Measurements from ENCODE around the gene GREM2. TPM values are rescaled to one million over a fixed set of nuclear protein-coding genes. Genes with fewer than 3 reads are reported as not detected.

The GREM2 gene
- total and polyA plus RNA-seq, 9 of the 15 experiments (the other 6 are each of a cell fraction or from before 2014, with no cell fraction given) = 0.01 to 0.07 (median 0.05) TPM; not detected in 5

- TF ChIP-seq U2AF1 (optimal IDR thresholded peaks at IDR 0.05; ENCODE audit: low read depth, low read length) (no peak), JUND (IDR thresholded peaks at IDR 0.05; ENCODE audit: borderline replicate concordance, low read depth, low read length) (no peak), JUND (tag; IDR thresholded peaks at IDR 0.05; ENCODE audit: borderline replicate concordance, low read depth, low read length) (no peak)
These were observed 125.3 kb downstream of the GREM2 start (continued) for GRCh38 chr1:240486611-240487010.

GRCh38 chr1:240484804-240485443 is 127.0 kb downstream of the GREM2 start:
- ATAC-seq (peak; percentile 35; the same call in 1 of the 3 replicates), DNase-seq (ENCODE audit: extremely low read depth in 1 of 4, low spot score in 3 of 4) (no peak), FAIRE-seq (no peak)
- Histone ChIP-seq H3K79me2 (ENCODE audit: control insufficient read depth, insufficient read depth, low read length) (no peaks in the 10 kb centered on the region), H3K27ac (ENCODE audit: extremely low read depth, low read depth, low read length) (no peak overlapping the region), H3K9me3 (replicated peaks; ENCODE audit: control insufficient read depth, insufficient read depth, low read depth, low read length) (no peaks in the 10 kb centered on the region), H3K9ac (ENCODE audit: insufficient read depth in 1 of 2, low read depth in 2 of 2, low read length in 2 of 2) (no peak overlapping the region), H3K4me1 (replicated peaks in 1 of 2; ENCODE audit: control insufficient read depth in 2 of 2, insufficient read depth in 2 of 2, low read length in 2 of 2) (no peaks in the 10 kb centered on the region; a peak in 2 of 5 replicates), H3K9me1 (ENCODE audit: control insufficient read depth, insufficient read depth, low read length) (no peaks in the 10 kb centered on the region), H3K27me3 (ENCODE audit: control insufficient read depth in 2 of 2, insufficient read depth in 2 of 2, low read length in 2 of 2) (no peaks in the 10 kb centered on the region), H2AFZ (ENCODE audit: low read depth, low read length) (no peak overlapping the region), H3K36me3 (ENCODE audit: control insufficient read depth, insufficient read depth, low read length) (no peaks in the 10 kb centered on the region), H4K20me1 (replicated peaks; ENCODE audit: control insufficient read depth, insufficient read depth, low read length) (no peaks in the 10 kb centered on the region), H3K4me3 (no peak overlapping the region), H3K4me2 (ENCODE audit: insufficient read depth, low read length) (no peak overlapping the region)
- CTCF ChIA-PET (ENCODE audit: low intra/inter-chr PET ratio) = no interaction called here
- 0% methylated on average over 6 of the region's 6 CpGs for WGBS (ENCODE audit: insufficient coverage, low coverage, missing lambda C conversion rate)
- no TSS peak for BruUV-seq (replicated peaks)
- intact Hi-C loops (cut with micrococcal nuclease) = no loop called here
- in situ Hi-C loops (cut with MboI) = no loop called here
- TF ChIP-seq ELF1 (tag; IDR thresholded peaks at IDR 0.05) (no peak), ARID1B (IDR thresholded peaks at IDR 0.05) (0 out of 2 replicates have a peak, but pooled peaks have one; percentile 15), CREB3L1 (IDR thresholded peaks at IDR 0.05; ENCODE audit: borderline replicate concordance, low read depth) (no peak), CBFA2T2 (conservative IDR thresholded peaks at IDR 0.05) (no peak), TRIM25 (IDR thresholded peaks at IDR 0.05; ENCODE audit: borderline replicate concordance) (no peak)
- POLR2A ChIA-PET = no interaction called here

Measured in K562 (cell line).